RPMI7951 (cell line): Measurements from ENCODE around the gene EHD1. TPM values are rescaled to one million over a fixed set of nuclear protein-coding genes. Genes with fewer than 3 reads are reported as not detected.

Experiments used
- DNase-seq: peaks from one replicate; pipeline ENCODE4 v3.0.0-alpha.2; 2012; ENCODE audit warnings: low read depth
- total RNA-seq: library from RNA; depleted of rRNA; stranded (reverse); fragments of >200 nt; shearing (Covaris generic); gene quantifications from 2 replicates; pipeline ENCODE4 v1.2.3, GENCODE V29; 2014

Gene EHD1
- total RNA-seq, 1 experiment from 2014 or later: 82.1 TPM

DNA sequence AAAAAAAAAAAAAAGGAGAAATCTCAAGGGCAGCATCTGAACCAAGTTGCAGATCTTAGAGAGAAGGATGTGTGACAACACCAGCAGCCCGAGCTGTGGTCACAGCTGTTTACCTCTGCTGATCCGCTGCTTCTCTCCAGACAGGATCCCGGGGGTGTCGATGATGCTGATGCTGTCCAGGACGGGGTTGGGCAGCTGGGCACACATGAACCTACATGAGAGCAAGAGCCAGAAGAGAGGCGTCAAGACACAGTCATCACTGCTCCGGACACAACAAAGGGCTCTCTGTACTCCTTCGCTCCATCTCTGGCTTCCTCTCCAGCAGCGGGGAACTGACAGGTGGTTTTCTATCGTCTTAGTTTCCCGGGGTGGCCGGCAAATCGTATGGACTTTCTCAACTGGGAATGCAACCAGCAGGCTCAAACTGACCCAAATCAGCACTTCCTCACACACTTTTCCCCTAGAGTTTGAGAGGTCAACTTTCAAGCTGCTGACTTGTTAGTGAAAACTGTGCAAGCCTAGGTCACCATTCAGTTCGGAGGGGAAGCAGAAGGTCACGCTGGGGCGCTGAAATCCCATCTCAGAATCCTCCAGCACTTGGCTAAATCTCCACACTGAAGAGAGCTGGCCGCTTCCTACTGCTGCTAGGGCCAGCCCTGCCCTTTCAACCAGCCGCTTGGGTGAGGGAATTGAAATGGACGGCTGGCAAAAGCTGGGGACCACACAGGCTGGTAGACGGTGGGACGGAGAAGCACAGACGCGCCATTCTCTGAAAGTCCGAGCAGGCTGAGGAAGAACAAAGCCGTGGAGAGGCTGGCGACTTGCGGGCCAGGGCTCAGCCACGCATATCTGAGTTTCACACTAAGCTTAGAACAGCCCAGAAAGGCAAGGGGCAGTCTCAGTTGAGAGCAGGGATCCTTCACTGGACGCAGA is 3.8 kb downstream of the EHD1 start:
- no peak for DNase-seq

DNA sequence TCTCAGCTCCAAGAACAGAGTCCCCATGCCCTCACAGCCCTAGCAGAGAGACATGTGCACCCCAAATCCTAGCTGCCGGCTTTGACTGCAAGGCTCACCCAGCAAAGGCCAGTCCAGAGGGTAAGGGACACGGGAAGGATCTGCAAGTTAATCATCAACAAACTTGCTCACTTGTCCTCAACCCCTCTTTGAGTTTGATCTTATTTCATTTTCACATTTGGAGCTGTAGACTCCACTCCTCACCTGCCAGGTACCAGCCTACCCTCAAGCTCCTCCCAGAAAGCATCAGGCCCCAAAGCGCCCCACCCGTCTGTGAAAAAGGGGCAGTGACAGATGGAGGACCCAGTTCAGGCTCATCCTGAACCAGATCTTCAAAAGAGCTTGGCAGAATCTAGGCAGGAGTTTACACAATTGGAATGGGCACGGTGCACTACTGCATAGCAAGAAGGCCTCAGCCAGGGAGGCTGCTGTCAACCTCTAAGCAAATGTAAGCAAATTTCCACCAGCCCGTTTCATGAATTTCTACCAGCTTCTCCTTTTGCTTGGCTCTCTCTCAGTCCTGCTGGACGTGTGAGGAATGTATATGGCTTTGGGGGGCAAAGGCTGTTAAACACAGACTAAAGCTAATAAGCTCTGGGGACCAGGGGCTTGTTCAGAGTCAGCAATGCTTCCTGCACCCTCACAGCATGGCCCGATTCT is 5.5 kb downstream of the EHD1 start:
- DNase-seq: no peak

DNA sequence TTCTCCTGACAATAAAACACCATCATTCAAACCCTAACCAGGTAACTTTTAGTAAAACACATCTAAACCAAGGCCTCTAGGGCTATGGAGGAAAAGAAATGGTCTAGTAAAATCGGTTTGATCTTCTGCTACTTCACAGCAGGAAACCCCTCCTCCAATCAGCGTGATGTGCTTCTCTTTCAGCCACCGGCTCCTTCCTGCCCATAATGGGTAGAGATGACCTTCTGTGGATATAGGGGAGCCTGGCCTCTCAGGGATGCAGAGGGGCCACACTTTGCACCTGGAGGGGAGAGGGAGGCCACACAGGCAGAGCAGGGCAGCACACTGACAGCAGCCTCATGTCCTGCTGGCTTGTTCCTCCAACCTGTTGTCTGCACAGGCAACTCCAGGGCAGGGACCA is 6.9 kb downstream of the EHD1 start:
- no peak for DNase-seq

DNA sequence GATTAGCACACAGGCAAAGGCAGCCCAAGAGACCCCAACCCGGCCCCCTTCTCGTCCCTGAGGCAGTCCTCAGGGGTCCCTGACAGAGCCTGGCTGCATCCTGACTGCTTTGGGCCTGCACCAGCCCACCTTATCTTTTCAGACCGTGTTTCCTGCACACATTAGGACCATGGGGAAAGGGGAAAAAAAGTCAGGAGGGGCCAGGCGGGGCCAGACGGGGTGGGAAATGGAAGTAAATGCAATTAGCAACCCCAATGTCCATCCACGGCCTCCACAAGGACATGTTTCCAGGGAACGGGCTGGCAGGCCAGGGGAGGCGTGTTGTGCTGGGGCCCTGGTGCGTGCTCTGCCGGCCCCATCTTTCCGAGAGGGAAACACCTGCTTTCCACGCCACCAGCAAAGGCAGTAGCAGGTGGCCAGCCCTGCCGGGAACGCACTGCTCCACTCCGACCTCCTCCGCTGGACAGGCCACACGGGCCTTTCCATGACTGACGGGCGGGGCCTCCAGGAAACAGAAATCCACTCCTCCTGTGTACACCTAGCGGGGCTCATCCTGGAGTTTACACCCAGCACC is 7.4 kb downstream of the EHD1 start:
- no peak for DNase-seq

- DNase-seq: peak; percentile 90
Observed at GRCh38 chr11:64870176-64870892, 8.1 kb downstream of the EHD1 start.

DNA sequence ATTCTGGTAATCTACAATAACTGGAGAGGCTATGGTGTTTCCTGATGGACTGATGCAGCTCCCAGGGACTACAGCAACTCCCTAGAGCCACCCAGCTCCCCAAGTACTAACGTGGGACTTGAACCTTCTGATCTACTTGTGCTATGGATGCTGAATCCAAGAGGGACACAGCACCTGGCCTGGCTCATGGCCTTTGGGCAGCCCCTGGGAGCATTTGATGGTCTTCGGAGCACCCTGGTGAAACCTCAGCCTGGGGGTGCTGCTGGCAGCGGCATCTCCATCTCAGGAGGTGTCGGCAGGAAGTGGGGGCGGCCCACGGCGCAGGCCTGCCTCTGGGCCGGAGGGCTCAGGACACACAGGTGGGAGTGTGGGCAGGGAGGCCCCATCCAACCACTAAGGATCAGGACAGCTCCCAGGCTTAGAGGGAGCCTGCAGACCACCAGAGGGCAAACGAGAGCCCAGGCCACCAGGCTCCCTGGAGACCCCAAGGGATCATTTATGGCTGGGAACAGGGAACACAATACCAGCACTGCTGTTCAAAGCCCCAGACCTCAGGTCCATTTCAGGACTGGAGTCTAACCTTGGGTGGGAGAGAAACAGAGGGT is 8.7 kb downstream of the EHD1 start:
- DNase-seq: no peak

GRCh38 chr11:64868904-64869570 is 9.4 kb downstream of the EHD1 start:
- DNase-seq: peak; percentile 96

DNA sequence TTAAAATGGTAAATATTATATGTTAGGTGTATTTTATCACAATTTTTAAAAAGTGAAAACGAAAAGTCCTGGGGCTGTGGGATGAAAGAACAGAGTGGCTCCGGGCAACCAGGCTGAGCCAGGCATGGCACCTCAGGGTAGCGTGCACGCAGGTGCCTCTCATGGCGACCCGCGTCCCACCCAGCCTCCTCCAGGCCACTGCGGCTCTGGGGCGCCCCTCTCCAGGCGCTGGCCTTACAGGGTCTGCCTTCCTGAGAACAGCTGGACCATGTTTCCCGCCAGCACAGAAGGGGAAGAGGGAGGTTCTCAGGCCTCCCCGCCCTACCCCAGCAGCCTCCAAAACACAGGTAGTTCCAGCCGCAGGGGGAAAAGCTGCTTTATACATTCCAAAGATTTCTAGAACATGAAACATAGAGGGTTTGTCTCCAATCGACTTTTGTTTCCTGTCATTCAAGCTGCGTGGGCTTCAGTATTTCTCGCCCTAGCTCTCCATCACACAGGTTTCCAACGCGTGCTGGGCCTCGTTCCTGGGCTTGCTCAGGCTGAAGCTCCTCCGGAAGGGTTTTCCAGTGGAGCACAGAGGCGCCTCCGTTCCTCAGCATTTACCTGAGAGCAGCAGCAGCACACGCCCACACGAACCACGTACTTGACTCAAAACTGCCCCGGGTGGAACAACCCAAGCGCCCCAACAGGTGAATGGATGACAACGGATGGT is 10.5 kb downstream of the EHD1 start:
- no peak for DNase-seq

- no peak for DNase-seq
Observed at GRCh38 chr11:64866173-64866491, 12.3 kb downstream of the EHD1 start.

GRCh38 chr11:64865286-64866172 is 12.9 kb downstream of the EHD1 start:
- peak; percentile 56 for DNase-seq

- peak; percentile 96 for DNase-seq
Observed at GRCh38 chr11:64864473-64865285, 13.7 kb downstream of the EHD1 start.

- no peak for DNase-seq
Observed at GRCh38 chr11:64864135-64864472, 14.3 kb downstream of the EHD1 start.

DNA sequence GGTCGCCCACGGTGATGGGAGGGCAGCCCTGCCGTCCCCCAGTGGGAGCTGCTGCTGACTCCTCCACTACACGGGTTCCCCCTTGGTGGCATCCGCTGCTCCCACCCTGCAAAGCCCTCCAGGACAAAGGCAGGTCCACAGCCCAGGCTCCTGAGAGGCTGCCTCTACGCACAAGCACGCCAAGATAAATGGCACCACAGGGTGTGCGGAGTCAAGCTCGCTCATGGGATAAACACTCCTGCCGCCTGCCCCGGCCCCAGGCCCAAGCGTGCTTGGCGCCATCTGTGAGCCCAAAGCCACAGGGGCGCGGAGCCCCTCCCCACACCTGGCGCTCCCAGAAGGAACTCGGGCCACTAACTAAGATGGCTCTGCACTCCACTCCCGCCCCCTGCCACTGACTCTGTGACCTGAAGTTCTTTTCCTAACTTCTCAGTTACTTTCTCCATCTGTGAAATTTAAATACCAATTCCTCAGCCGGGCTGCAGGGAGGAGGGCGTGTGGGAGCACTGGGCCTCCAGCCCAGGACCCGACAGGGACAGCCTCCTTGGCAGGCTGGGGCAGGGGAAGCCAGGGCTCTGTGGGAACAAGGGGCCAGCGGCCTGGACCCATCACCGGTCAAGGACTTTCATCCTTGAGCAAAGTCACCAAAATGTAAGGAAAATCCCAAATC is 14.9 kb downstream of the EHD1 start:
- DNase-seq: no peak

GRCh38 chr11:64862987-64863390 is 15.4 kb downstream of the EHD1 start:
- DNase-seq: no peak

- no peak for DNase-seq
Observed at GRCh38 chr11:64861227-64861975, 17.0 kb downstream of the EHD1 start.

DNA sequence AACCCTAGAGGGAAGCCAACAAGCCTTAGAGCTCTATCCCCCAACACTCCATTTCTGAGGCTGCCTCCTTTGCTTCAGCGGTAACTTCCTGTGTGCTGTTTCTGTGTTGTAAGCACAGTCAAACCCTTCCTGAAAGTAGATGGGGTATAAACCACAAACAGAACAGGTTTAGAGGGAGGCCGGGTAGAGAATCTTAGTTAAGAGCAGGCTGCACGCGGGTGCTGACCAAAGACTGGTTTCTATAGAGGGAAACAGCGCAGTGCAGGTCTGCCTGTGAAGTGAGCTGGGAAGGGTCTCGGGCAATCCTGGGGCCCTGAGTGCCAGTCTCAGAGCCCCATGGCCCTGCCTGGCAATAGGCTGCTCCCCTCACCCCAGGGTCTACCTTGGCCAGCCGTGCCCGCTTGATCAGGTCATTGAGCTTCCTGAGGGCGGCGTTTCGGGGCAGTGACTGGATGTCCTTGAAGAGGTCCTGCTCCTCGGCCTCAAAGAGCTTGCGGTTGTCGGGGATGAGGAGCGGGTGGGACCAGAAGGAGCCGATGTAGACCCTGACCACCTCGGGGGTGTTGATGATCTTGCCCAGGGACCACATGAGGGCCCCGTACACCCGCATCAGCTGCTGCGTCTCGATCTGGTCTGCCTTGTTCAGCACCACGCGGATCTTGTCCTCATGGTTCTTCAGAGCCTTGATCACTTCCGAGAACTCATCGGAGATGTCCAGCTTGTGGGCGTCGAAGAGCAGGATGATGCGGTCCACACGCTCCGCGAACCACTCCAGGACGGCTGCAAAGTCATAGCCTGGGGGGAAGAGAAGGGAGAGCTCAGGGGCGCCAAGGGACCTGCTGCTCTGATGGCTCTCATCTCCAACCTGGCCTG is 18.6 kb downstream of the EHD1 start:
- no peak for DNase-seq
